ENCODE measurements around the gene FUT8. TPM values are rescaled to one million over a fixed set of nuclear protein-coding genes. Genes with fewer than 3 reads are reported as not detected.

Gene FUT8
- total RNA-seq, 2 experiments from 2014 or later, result 58.6 to 65.6 TPM

DNA sequence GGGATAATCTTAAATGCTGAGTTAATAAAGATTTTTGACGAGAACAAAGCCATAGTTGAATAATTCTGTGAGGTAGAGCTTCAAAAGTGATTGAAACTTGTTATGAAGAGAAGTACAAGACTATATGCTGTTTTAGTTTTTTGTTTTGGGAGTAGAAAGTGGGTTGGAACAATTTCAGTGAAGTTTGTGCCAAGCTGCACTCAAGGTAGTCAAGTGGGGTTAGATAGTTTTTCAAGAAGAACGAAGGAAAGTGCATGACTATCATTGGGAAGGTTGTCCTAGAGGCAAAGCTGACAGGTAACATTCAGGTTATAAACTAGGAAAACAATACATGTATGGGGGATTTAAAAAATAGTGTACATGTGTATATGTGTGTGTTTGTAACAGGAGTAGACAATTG lies 16.2 kb downstream of the FUT8 start:
- no peak overlapping the region for H3K4me3 Mint-ChIP-seq
- DNase-seq, result no peak
- H3K9me3 Mint-ChIP-seq, result no peaks in the 10 kb centered on the region
- no peaks in the 10 kb centered on the region for H3K27me3 Mint-ChIP-seq
- H3K4me1 Mint-ChIP-seq, result peaks cover 53% of the 10 kb centered on the region
- no peak overlapping the region for H3K27ac Mint-ChIP-seq
- H3K36me3 Mint-ChIP-seq, result peaks cover 35% of the 10 kb centered on the region

DNA sequence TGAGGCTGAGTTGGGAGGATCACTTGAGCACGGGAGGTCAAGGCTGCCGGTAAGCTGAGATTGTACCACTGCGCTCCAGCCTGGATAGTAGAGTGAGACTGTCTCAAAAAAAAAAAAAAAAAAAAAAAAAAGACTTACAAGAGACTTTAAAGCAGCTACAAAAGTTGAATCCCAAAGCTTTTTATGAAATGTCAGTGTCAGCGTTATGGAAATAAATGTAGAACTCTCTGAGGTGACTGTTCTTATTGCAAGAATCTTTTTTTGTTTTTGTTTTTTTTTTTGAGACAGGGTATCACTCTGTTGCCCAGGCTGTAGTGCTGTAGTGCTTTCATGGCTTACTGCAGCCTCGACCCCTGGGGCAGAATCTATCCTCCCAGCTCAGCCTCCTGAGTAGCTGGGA lies 17.2 kb downstream of the FUT8 start:
- H3K9me3 Mint-ChIP-seq, result peaks cover 3% of the 10 kb centered on the region
- no peaks in the 10 kb centered on the region for H3K27me3 Mint-ChIP-seq
- peaks cover 53% of the 10 kb centered on the region for H3K4me1 Mint-ChIP-seq
- no peak overlapping the region for H3K4me3 Mint-ChIP-seq
- no peak overlapping the region for H3K27ac Mint-ChIP-seq
- DNase-seq, result no peak
- H3K36me3 Mint-ChIP-seq, result peaks cover 43% of the 10 kb centered on the region

DNA sequence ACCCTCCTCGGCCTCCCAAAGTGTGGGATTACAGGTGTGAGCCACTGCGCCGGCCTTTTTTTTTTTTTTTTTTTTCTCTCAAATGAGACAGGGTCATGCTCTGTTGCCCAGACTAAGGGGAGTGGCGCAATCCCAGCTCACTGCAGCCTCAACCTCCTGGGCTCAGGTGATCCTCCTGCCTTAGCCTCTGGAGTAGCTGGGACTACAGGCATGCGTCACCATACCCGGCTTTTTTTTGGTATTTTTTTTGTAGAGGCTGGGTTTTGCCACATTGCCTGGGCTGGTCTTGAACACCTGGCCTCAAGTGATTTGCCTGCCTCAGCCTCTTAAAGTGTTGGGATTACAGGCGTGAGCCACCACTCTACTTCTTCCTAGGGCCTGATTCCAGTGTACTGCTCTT lies 18.7 kb downstream of the FUT8 start:
- Mint-ChIP-seq H3K4me1 (peaks cover 49% of the 10 kb centered on the region), H3K4me3 (no peak overlapping the region), H3K36me3 (peaks cover 51% of the 10 kb centered on the region), H3K27ac (no peak overlapping the region), H3K9me3 (peaks cover 9% of the 10 kb centered on the region), H3K27me3 (no peaks in the 10 kb centered on the region)
- DNase-seq, result no peak

DNA sequence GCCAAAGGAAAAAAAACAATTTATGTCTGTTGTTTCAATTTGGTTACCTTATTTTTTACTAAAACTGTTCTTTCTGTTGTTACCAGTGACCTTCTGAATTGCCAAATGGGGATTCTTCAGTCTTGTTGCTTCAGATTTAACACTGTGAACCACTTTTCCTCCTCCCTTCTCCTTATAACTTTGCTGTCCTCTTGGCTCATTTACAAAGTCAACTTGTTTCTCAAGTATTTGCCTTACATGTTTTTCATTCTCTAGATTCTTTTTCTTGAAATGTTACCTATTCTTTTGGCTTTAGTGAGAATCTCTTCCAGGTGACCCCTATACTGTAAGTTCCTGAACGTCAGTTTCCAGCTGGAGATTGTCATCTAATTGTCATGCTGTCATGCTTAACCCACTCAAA lies 19.4 kb downstream of the FUT8 start:
- H3K9me3 Mint-ChIP-seq, result peaks cover 9% of the 10 kb centered on the region
- DNase-seq, result no peak
- peaks cover 49% of the 10 kb centered on the region for H3K36me3 Mint-ChIP-seq
- no peak overlapping the region for H3K4me3 Mint-ChIP-seq
- H3K27ac Mint-ChIP-seq, result no peak overlapping the region
- H3K4me1 Mint-ChIP-seq, result peaks cover 48% of the 10 kb centered on the region
- H3K27me3 Mint-ChIP-seq, result no peaks in the 10 kb centered on the region

GRCh38 chr14:65432361-65432948 lies 19.9 kb downstream of the FUT8 start:
- Mint-ChIP-seq H3K4me3 (no peak overlapping the region), H3K4me1 (peaks cover 48% of the 10 kb centered on the region), H3K27me3 (no peaks in the 10 kb centered on the region), H3K36me3 (peaks cover 44% of the 10 kb centered on the region), H3K27ac (no peak overlapping the region), H3K9me3 (peaks cover 9% of the 10 kb centered on the region)
- no peak for DNase-seq

DNA sequence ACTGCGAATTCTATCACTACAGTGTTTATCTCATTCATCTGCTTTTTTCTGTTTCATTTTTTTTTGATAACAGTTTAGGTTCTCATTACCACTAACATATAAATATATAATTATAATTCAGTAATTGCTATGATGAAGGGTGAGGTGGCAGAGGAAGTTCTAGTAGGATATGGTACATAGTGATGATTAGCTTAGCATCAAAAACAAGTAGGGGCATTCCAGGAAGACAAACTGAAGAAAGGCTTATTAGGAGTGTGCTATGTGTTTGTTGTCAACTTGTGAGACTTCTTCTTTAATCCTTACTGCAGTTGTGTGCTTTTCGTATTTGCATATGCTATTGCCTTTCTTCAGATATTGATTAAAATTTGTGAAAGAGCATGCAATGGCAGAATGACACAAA lies 20.6 kb downstream of the FUT8 start:
- no peak overlapping the region for H3K27ac Mint-ChIP-seq
- H3K36me3 Mint-ChIP-seq, result peaks cover 44% of the 10 kb centered on the region

DNA sequence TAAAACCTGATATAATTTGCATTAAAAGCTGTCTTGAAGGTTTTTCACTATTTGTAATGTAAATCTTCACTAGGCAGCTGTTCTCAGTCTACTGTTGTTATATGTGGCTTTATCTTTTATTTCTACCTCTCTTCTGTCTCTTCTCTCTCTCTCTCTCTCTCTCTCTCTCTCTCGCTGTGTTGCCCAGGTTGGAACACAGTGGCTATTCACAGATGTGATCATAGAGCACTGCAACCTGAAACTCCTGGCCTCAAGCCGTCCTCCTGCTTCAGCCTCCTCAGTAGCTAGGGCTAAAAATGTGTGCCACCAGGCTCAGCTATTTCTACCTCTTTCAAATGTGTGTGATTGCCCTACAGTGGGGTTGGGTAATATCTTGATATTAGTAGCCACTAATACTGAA lies 21.1 kb downstream of the FUT8 start:
- Mint-ChIP-seq H3K4me3 (no peak overlapping the region), H3K36me3 (peaks cover 42% of the 10 kb centered on the region), H3K9me3 (peaks cover 9% of the 10 kb centered on the region), H3K27me3 (no peaks in the 10 kb centered on the region), H3K27ac (no peak overlapping the region), H3K4me1 (peaks cover 51% of the 10 kb centered on the region)
- DNase-seq, result no peak

More for the DNA sequence above, 20.6 kb downstream of the FUT8 start:
- H3K27me3 Mint-ChIP-seq, result no peaks in the 10 kb centered on the region
- H3K4me1 Mint-ChIP-seq, result peaks cover 50% of the 10 kb centered on the region
- no peak overlapping the region for H3K4me3 Mint-ChIP-seq
- peaks cover 9% of the 10 kb centered on the region for H3K9me3 Mint-ChIP-seq
- DNase-seq, result no peak

- H3K4me3 Mint-ChIP-seq, result no peak overlapping the region
- H3K9me3 Mint-ChIP-seq, result peaks cover 9% of the 10 kb centered on the region
- peaks cover 42% of the 10 kb centered on the region for H3K36me3 Mint-ChIP-seq
- peak overlapping the region; percentile 32 for H3K27ac Mint-ChIP-seq
- H3K4me1 Mint-ChIP-seq, result peaks cover 52% of the 10 kb centered on the region
- DNase-seq, result no peak
- H3K27me3 Mint-ChIP-seq, result no peaks in the 10 kb centered on the region
Measured at GRCh38 chr14:65434216-65434850, 21.8 kb downstream of the FUT8 start.

GRCh38 chr14:65438266-65438933 lies 25.9 kb downstream of the FUT8 start:
- Mint-ChIP-seq H3K4me1 (peaks cover 43% of the 10 kb centered on the region), H3K27me3 (no peaks in the 10 kb centered on the region), H3K4me3 (peak overlapping the region; percentile 18), H3K27ac (peak overlapping the region; percentile 91), H3K36me3 (peaks cover 45% of the 10 kb centered on the region), H3K9me3 (peaks cover 13% of the 10 kb centered on the region)
- DNase-seq, result no peak

GRCh38 chr14:65439117-65439516 lies 26.6 kb downstream of the FUT8 start:
- Mint-ChIP-seq H3K27ac (peak overlapping the region; percentile 91), H3K9me3 (peaks cover 14% of the 10 kb centered on the region), H3K36me3 (peaks cover 44% of the 10 kb centered on the region), H3K4me1 (peaks cover 45% of the 10 kb centered on the region), H3K27me3 (no peaks in the 10 kb centered on the region), H3K4me3 (no peak overlapping the region)
- no peak for DNase-seq

GRCh38 chr14:65440230-65440629 lies 27.7 kb downstream of the FUT8 start:
- DNase-seq, result no peak
- Mint-ChIP-seq H3K9me3 (peaks cover 10% of the 10 kb centered on the region), H3K27me3 (no peaks in the 10 kb centered on the region), H3K4me1 (peaks cover 50% of the 10 kb centered on the region), H3K4me3 (no peak overlapping the region), H3K27ac (no peak overlapping the region), H3K36me3 (peaks cover 47% of the 10 kb centered on the region)

- peaks cover 50% of the 10 kb centered on the region for H3K36me3 Mint-ChIP-seq
- H3K4me3 Mint-ChIP-seq, result no peak overlapping the region
- no peaks in the 10 kb centered on the region for H3K27me3 Mint-ChIP-seq
- peaks cover 40% of the 10 kb centered on the region for H3K4me1 Mint-ChIP-seq
- peak overlapping the region; percentile 72 for H3K27ac Mint-ChIP-seq
- DNase-seq, result no peak
- H3K9me3 Mint-ChIP-seq, result peaks cover 6% of the 10 kb centered on the region
Measured at GRCh38 chr14:65444230-65444629, 31.7 kb downstream of the FUT8 start.

DNA sequence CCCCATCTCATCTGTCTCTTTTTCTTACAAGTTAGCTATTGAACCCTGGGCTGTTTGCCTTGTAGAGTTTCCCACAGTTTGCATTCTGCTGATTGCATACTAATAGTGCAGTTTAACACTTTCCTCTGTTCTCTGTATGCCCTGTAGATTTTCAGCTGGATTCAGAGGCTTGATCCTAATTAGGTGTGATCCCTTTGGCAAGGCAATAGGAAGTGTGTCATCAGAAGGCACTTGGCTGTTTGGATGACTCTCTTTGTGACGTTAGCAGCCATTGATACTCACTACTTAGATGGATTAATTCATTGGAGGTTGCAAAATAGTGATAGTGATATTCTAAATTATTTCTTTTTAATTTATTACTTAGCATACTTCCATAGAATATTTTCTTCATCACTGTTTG lies 33.6 kb downstream of the FUT8 start:
- Mint-ChIP-seq H3K27me3 (no peaks in the 10 kb centered on the region), H3K9me3 (peaks cover 6% of the 10 kb centered on the region), H3K36me3 (peaks cover 63% of the 10 kb centered on the region), H3K4me1 (peaks cover 40% of the 10 kb centered on the region), H3K4me3 (no peak overlapping the region), H3K27ac (no peak overlapping the region)
- DNase-seq, result no peak

DNA sequence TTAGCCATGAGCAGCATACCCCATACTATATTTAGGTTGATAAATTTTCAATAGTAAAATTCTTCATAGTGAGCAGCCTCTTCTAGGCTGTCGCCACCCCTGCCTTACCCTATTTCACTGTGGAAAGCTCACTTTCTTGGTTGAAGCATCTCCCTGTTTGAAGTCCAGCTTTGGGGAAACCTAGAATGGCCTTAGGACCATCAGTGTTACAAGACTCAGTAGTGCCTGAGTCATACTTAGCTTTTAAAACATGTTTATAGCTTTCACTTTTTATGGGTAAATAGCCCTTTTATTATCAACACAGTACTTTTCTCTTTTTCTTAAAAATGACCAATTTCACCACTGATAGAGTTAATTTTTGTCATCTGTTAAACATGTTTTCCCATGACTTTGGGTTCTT lies 37.1 kb downstream of the FUT8 start:
- Mint-ChIP-seq H3K27me3 (no peaks in the 10 kb centered on the region), H3K4me1 (peaks cover 49% of the 10 kb centered on the region), H3K27ac (no peak overlapping the region), H3K9me3 (peaks cover 19% of the 10 kb centered on the region), H3K36me3 (peaks cover 76% of the 10 kb centered on the region), H3K4me3 (no peak overlapping the region)
- DNase-seq, result no peak

DNA sequence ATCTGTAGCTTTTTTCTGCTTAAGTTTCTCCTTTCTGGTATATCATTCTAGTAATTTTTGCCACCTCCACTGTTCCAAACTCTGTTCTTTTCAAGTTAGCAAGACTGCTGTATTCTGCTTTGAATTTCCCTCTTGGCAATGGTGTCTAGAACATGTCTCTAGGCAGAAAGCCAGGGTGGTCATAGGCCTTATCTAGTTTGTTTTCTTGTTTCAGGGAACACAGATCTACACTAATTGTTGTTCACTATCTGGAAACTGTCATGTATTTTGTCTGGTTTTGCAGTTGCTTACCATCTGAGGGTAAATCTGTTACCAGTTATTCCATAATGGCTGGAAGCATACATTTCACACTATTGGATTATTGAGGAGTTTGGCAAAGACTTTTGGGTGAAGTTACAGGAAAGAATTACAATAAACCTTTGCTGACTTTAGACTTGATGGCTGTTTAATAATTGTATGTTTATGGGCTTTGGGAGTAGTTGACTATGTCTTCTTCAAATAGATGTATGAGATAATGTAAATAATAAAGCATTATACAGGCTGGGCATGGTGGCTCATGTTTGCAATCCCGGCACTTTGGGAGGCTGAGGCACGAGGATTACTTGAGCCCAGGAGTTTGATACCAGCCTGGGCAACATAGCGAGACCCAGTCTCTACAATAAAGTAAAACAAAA lies 41.4 kb downstream of the FUT8 start:
- H3K4me1 Mint-ChIP-seq, result peaks cover 40% of the 10 kb centered on the region
- no peak overlapping the region for H3K4me3 Mint-ChIP-seq
- H3K27me3 Mint-ChIP-seq, result no peaks in the 10 kb centered on the region
- peaks cover 81% of the 10 kb centered on the region for H3K36me3 Mint-ChIP-seq
- H3K27ac Mint-ChIP-seq, result no peak overlapping the region
- DNase-seq, result no peak
- H3K9me3 Mint-ChIP-seq, result peaks cover 33% of the 10 kb centered on the region

Measured in activated naive CD8-positive, alpha-beta T cell treated with anti-CD3 and anti-CD28 coated beads for 36 hours (primary cell).